Stomach smooth muscle (tissue), 2 donors: Measurements from ENCODE around the gene LMTK3.

ENCODE experiments used
- H3K27ac ChIP-seq: one replicate; pipeline ENCODE4 v1.7.0; 2013; ENCODE audit warnings: mild to moderate bottlenecking, low read length, inconsistent platforms
- H3K27me3 ChIP-seq, 2 donors: one replicate each; pipeline ENCODE4 v1.7.0; 2013; ENCODE audit warnings: low read length in 2 of 2; ENCODE audit not compliant: insufficient read depth in 2 of 2, control insufficient read depth in 1 of 2
- H3K36me3 ChIP-seq, 2 donors: one replicate each; pipeline ENCODE4 v1.7.0; 2013; ENCODE audit warnings: low read length in 2 of 2; ENCODE audit not compliant: control insufficient read depth in 2 of 2, insufficient read depth in 2 of 2
- H3K4me1 ChIP-seq: one replicate; pipeline ENCODE4 v1.7.0; 2013; ENCODE audit warnings: low read length; ENCODE audit not compliant: control insufficient read depth, insufficient read depth
- H3K4me3 ChIP-seq, 2 donors: one replicate each; pipeline ENCODE4 v1.7.0; 2013; ENCODE audit warnings: low read length in 2 of 2
- H3K9ac ChIP-seq, 2 donors: one replicate each; pipeline ENCODE4 v1.7.0; 2013; ENCODE audit warnings: low read length in 2 of 2, mild to moderate bottlenecking in 1 of 2
- H3K9me3 ChIP-seq, 2 donors: one replicate each; pipeline ENCODE4 v1.7.0; 2013; ENCODE audit warnings: low read length in 2 of 2; ENCODE audit not compliant: control insufficient read depth in 2 of 2
- donor health status: healthy.
- donor health status: Pancreatic carcinoma.

The LMTK3 gene

DNA sequence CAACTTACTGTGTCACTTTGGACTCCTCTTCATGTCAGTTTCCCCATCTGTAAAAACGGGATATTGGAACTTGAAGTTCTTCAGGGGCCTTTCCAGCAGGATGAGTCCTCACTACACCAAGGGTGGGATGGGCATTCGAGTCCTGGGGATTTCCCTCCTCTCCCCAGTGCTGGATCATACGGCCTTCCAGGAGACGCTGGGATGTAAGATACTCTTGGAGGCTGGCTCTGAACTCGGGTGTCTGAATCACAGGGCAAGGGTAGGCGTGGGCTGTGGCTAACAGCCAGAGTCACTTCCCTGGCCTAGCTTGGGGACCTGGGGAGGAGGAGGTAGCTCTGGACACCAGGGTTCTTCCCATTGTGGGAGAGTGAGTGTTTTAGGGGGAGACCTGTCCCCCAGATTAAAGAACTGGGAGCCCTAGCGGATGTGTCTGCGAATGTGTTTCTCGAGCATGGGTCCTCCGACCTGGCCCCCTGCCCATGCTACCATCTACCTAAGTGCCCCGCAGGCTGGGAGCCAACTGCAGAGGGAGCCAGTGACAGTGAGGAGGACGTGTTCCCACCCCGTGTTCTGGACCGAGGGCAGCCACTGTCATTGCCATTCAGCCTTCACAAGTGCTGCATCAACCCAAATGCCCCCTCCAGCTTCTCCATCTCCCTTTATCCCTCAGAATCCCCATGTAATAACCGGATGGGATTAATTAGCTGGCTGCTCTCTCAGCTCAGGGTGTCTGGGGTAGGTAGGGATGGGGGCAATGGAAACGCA, 44.9 kb downstream of the LMTK3 start:
- H3K9me3 ChIP-seq = no peaks in the 10 kb centered on the region
- no peaks in the 10 kb centered on the region for H3K27me3 ChIP-seq
- H3K9ac ChIP-seq = no peak overlapping the region
- H3K27ac ChIP-seq = no peak overlapping the region
- peaks cover 11% of the 10 kb centered on the region in 2 donors for H3K36me3 ChIP-seq
- H3K4me3 ChIP-seq = no peak overlapping the region
- H3K4me1 ChIP-seq = peaks cover 16% of the 10 kb centered on the region

DNA sequence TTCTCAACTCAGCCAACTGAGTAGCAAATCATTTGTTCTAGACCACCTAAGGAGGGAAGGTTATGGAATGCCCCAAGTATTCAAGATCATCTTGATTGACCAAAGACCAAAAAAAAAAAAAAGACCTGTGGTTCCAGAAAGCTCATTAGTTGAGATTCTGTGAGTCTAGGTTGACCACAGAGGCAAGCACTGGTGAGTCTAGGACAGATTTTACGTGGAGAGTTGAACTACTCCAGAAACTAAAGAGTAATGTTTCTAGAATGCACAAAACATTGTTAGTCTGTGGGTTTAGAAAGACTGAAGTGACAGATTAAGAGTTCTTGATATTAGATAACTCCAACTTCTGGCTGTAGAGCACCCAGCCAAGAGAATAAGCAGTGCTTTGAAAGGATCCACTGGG, 46.4 kb downstream of the LMTK3 start:
- H3K4me3 ChIP-seq = no peak overlapping the region
- H3K9ac ChIP-seq = no peak overlapping the region
- H3K9me3 ChIP-seq = no peaks in the 10 kb centered on the region
- peaks cover 9% of the 10 kb centered on the region for H3K4me1 ChIP-seq
- no peak overlapping the region for H3K27ac ChIP-seq
- H3K27me3 ChIP-seq = no peaks in the 10 kb centered on the region
- no peaks in the 10 kb centered on the region for H3K36me3 ChIP-seq

DNA sequence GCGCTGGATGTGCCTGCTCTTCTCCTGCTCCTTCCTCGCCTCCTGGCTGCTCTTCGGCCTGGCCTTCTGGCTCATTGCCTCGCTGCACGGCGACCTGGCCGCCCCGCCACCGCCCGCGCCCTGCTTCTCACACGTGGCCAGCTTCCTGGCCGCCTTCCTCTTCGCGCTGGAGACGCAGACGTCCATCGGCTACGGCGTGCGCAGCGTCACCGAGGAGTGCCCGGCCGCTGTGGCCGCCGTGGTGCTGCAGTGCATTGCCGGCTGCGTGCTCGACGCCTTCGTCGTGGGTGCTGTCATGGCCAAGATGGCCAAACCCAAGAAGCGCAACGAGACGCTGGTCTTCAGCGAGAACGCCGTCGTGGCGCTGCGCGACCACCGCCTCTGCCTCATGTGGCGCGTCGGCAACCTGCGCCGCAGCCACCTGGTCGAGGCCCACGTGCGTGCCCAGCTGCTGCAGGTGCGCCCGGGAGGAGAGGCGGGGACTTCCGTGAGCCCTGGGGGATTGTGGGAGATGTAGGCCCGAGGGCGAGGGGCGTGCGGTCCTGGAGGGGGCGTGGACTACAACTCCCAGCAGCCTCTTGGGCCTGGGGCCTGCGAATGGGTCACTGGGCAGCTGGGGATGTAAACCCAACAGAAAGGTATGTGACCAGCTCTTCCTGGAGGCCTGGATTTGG, 49.5 kb downstream of the LMTK3 start:
- H3K9ac ChIP-seq = no peak overlapping the region
- H3K4me1 ChIP-seq = no peaks in the 10 kb centered on the region
- H3K27ac ChIP-seq = no peak overlapping the region
- H3K36me3 ChIP-seq = no peaks in the 10 kb centered on the region
- no peak overlapping the region for H3K4me3 ChIP-seq
- no peaks in the 10 kb centered on the region for H3K27me3 ChIP-seq
- H3K9me3 ChIP-seq = no peaks in the 10 kb centered on the region

- no peaks in the 10 kb centered on the region for H3K4me1 ChIP-seq
- H3K27me3 ChIP-seq = no peaks in the 10 kb centered on the region
- H3K4me3 ChIP-seq = no peak overlapping the region
- no peaks in the 10 kb centered on the region for H3K9me3 ChIP-seq
- H3K9ac ChIP-seq = no peak overlapping the region
- no peak overlapping the region for H3K27ac ChIP-seq
- no peaks in the 10 kb centered on the region for H3K36me3 ChIP-seq
These were observed 50.0 kb downstream of the LMTK3 start for GRCh38 chr19:48461651-48461981.

DNA sequence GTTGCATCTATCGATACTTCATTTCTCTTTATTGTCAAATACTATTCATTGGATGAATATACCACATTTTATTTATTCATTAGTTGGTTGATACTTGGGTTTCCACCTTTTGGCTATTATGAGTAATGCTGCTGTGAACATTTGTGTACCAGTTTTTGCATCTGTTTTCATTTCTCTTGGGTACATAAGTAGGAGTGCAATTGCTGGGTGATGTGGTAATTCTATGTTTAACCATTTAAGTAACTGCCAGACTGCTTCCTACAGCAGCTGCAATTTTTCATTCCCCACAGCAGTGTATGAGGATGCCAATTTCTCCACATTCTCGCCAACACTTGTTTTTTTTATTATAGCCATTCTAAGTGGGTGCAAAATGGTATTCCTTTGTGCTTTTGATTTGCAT, 53.6 kb downstream of the LMTK3 start:
- H3K27me3 ChIP-seq = no peaks in the 10 kb centered on the region
- peaks cover 3 to 7% of the 10 kb centered on the region in 2 donors for H3K36me3 ChIP-seq
- no peak overlapping the region for H3K27ac ChIP-seq

DNA sequence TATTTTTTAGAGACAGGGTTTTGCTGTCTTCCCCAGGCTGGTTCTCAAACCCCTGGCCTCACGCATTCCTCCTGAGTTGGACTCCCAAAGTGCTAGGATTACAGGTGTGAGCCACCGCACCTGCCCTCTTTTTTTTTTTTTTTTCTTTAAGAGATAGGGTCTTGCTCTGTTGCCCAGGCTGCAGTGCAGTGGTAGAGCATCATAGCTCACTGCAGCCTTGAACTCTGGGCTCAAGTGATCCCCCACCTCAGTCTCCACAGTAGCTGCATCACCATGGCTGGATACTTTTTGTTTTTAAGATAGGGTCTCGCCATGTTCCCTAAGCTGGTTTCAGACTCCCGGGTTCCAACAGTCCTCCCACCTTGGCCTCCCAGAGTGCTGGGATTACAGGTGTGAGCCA, 54.8 kb downstream of the LMTK3 start:
- H3K9ac ChIP-seq = no peak overlapping the region
- H3K27ac ChIP-seq = no peak overlapping the region
- H3K27me3 ChIP-seq = no peaks in the 10 kb centered on the region
- H3K4me3 ChIP-seq = no peak overlapping the region
- H3K9me3 ChIP-seq = no peaks in the 10 kb centered on the region
- H3K36me3 ChIP-seq = peaks cover 9 to 13% of the 10 kb centered on the region in 2 donors
- no peaks in the 10 kb centered on the region for H3K4me1 ChIP-seq

More for the DNA sequence above, 53.6 kb downstream of the LMTK3 start:
- no peaks in the 10 kb centered on the region for H3K4me1 ChIP-seq
- no peak overlapping the region for H3K9ac ChIP-seq
- no peaks in the 10 kb centered on the region for H3K9me3 ChIP-seq
- no peak overlapping the region for H3K4me3 ChIP-seq

DNA sequence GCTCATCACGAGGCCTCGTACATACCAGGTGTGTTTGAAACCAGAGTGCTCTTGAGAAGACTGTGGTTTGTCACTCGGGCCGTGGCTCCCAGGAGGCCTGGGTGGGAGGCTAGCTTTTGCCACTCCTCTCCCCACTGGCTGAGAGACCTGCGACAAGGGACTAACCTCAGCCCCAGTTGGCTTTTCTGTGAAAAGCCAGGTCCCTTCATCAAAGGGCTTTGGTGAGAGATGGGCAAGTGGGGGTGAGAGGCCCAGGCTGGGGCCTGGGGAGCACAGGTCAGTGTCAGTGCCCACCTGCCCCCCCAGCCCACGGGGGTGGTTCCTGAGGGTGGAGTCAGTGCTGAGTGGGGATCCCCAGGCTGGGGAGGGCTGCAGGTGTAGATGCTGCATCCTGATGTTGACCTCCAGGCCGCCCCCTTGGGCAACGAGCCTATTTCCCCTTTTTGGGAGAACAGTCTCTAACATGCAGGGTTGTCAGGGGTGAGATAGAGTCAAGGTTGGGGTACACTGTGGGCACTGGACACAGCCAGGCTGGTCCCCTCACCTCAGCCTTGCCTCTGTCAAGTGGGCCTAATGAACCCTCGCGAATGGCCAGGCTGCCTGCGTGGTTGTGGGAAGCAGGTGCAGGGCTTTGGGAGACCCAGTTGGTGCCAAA, 55.6 kb downstream of the LMTK3 start:
- Histone ChIP-seq H3K9ac (no peak overlapping the region), H3K27me3 (no peaks in the 10 kb centered on the region), H3K4me3 (no peak overlapping the region), H3K36me3 (peaks cover 13 to 17% of the 10 kb centered on the region in 2 donors), H3K4me1 (no peaks in the 10 kb centered on the region), H3K27ac (no peak overlapping the region), H3K9me3 (no peaks in the 10 kb centered on the region)

DNA sequence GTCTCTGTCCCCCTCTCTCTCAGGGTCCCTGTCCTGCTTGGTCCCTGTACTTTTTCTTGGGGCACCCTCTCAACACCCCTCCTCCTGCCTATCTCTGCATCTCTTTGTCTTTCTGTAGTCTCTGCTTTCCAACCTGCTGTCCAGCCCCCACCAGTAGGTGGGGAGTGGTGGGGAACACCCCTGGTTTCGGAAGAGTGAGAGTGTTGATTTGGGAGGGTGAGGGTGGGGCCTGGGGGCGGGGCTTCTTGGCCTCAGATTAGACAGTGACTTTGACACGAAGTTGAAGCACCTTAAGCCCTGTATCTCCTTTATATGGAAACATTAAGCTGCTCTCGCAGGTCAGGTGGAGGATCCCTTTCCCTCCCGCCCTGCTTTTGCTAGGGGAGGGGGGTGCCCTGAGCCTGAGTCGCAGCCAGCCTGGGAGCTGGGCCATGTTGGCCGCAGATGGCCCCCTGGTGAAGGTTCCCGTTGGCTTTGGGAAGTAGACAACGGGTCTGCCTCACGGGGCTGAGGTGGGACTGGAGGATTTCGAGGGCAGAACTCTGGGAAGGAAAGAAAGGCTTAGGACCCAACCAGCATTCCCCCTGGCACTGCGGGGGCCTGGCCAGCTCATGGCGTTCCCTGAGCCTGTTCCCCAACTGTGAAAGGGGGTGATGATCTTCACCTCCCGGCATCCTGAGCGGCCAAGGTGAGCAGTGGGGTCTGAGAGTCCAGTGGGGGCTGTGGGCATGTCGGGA, 56.3 kb downstream of the LMTK3 start, which contains the start of gene KCNJ14:
TSS of gene KCNJ14 (plus strand) at position 404 of the 737 bp plus-strand sequence. CDS start 6,151 bp downstream, outside the sequence.
- no peak within 1 kb of the TSS for H3K27ac ChIP-seq
- H3K9me3 ChIP-seq = no peaks in the 10 kb centered on the region
- no peak within 1 kb of the TSS for H3K4me3 ChIP-seq
- no peaks in the 10 kb centered on the region for H3K4me1 ChIP-seq
- H3K27me3 ChIP-seq = no peaks in the 10 kb centered on the region
- H3K36me3 ChIP-seq = peaks cover 16 to 22% of the 10 kb centered on the region in 2 donors
- H3K9ac ChIP-seq = no peak within 1 kb of the TSS

- no peaks in the 10 kb centered on the region for H3K9me3 ChIP-seq
- no peaks in the 10 kb centered on the region for H3K4me1 ChIP-seq
- no peak overlapping the region for H3K27ac ChIP-seq
- H3K4me3 ChIP-seq = no peak overlapping the region
- no peaks in the 10 kb centered on the region for H3K27me3 ChIP-seq
- H3K36me3 ChIP-seq = peaks cover 20 to 26% of the 10 kb centered on the region in 2 donors
- H3K9ac ChIP-seq = no peak overlapping the region
These were observed 57.4 kb downstream of the LMTK3 start for GRCh38 chr19:48454150-48454730.
